ENCODE data around the gene TMEM183A. TPM values are rescaled to one million over a fixed set of nuclear protein-coding genes. Genes with fewer than 3 reads are reported as not detected.
A peak's percentile ranks its signal among the peaks of the same experiment; 100 is the strongest.

Gene TMEM183A
- total RNA-seq, 2 donors from 2014 or later, result 67.5 to 92.0 TPM

- no peaks in the 10 kb centered on the region for H3K9me3 Mint-ChIP-seq
- ATAC-seq (no peak), DNase-seq (ENCODE audit: low spot score in 2 of 2) (no peak)
- no peak overlapping the region for H3K27ac Mint-ChIP-seq
- peaks cover 0 to 8% of the 10 kb centered on the region in 2 donors for H3K36me3 Mint-ChIP-seq
Observed at GRCh38 chr1:203066965-203067364, 59.8 kb downstream of the TMEM183A start.

- Mint-ChIP-seq H3K9me3 (no peaks in the 10 kb centered on the region), H3K27ac (peak overlapping the region in 1 of 2 donors; percentile 47)
- no peak for ATAC-seq
Observed at GRCh38 chr1:203069030-203069747, 62.0 kb downstream of the TMEM183A start.

GRCh38 chr1:203072002-203072602 lies 64.9 kb downstream of the TMEM183A start:
- H3K9me3 Mint-ChIP-seq, result no peaks in the 10 kb centered on the region
- H3K27ac Mint-ChIP-seq, result no peak overlapping the region
- no peak for ATAC-seq
- H3K36me3 Mint-ChIP-seq, result peaks cover 6 to 29% of the 10 kb centered on the region in 2 donors
- no peak for DNase-seq (ENCODE audit: low spot score in 2 of 2)

More at GRCh38 chr1:203069030-203069747, 62.0 kb downstream of the TMEM183A start:
- H3K36me3 Mint-ChIP-seq, result peaks cover 0 to 24% of the 10 kb centered on the region in 2 donors
- DNase-seq (ENCODE audit: low spot score in 2 of 2), result no peak

- ATAC-seq, result no peak
- no peak for DNase-seq (ENCODE audit: low spot score in 2 of 2)
- Mint-ChIP-seq H3K9me3 (no peaks in the 10 kb centered on the region), H3K27ac (no peak overlapping the region), H3K36me3 (peaks cover 6 to 24% of the 10 kb centered on the region in 2 donors)
Observed at GRCh38 chr1:203072911-203073310, 65.7 kb downstream of the TMEM183A start.

- no peak for ATAC-seq
- no peaks in the 10 kb centered on the region for H3K9me3 Mint-ChIP-seq
- DNase-seq (ENCODE audit: low spot score in 2 of 2), result no peak
- H3K36me3 Mint-ChIP-seq, result peaks cover 6 to 24% of the 10 kb centered on the region in 2 donors
- no peak overlapping the region for H3K27ac Mint-ChIP-seq
Observed at GRCh38 chr1:203073469-203073868, 66.3 kb downstream of the TMEM183A start.

Other genes starting within 250 kb of the TMEM183A start
- 10 to 100 TPM; 47.8 to 82.2 TPM for gene KDM5B, start 199.0 kb upstream of the TMEM183A start, total RNA-seq
- gene PCAT6, start 196.4 kb upstream of the TMEM183A start, total RNA-seq, result 1 to 10 TPM in 1 of 2 donors, not detected in 1; 3.9 TPM
- gene RABIF, start 118.2 kb upstream of the TMEM183A start, total RNA-seq, result 1 to 10 TPM; 8.1 to 8.8 TPM
- gene KLHL12, start 80.1 kb upstream of the TMEM183A start, total RNA-seq, result 10 to 100 TPM; 31.7 to 36.3 TPM
- 10 to 100 TPM; 69.4 to 97.8 TPM for gene ADIPOR1, start 49.1 kb upstream of the TMEM183A start, total RNA-seq
- 10 to 100 TPM; 15.2 to 26.7 TPM for gene CYB5R1, start 40.1 kb upstream of the TMEM183A start, total RNA-seq
- 100 to 1,000 TPM in 1 of 2 donors, 1 to 10 TPM in 1; 1.9 to 112 TPM for gene PPFIA4, start 19.1 kb downstream of the TMEM183A start, total RNA-seq
- gene MYOG, start 78.6 kb downstream of the TMEM183A start, total RNA-seq, result not detected
- not detected for gene ADORA1, start 120.4 kb downstream of the TMEM183A start, total RNA-seq
- not detected for gene MYBPH, start 168.5 kb downstream of the TMEM183A start, total RNA-seq
- gene CHI3L1, start 179.3 kb downstream of the TMEM183A start, total RNA-seq, result under 1 TPM in 1 of 2 donors, not detected in 1; 0.49 TPM
- gene CHIT1, start 222.3 kb downstream of the TMEM183A start, total RNA-seq, result 1 to 10 TPM; 1.3 to 2.2 TPM

Data from activated naive CD4-positive, alpha-beta T cell treated with anti-CD3 and anti-CD28 coated beads, Interleukin-2, amount 50 U/mL, for 72 hours (primary cell).